H1 (cell line): ENCODE results near the gene SEL1L3. TPM values are rescaled to one million over a fixed set of nuclear protein-coding genes. Genes with fewer than 3 reads are reported as not detected.
A peak's percentile ranks its signal among the peaks of the same experiment; 100 is the strongest.

ENCODE experiments used
- CTCF ChIA-PET: fragments of 300-600 bp; sonication (Branson Sonifier 250); formaldehyde crosslinking; loops from one replicate; lab custom pipeline; 2021; ENCODE audit not compliant: partially characterized antibody; lab: Charles Lee
- POLR2A ChIA-PET: fragments of 300-600 bp; sonication (Branson Sonifier 250); formaldehyde crosslinking; loops from one replicate; lab custom pipeline; 2021; ENCODE audit warnings: inconsistent platforms; ENCODE audit not compliant: partially characterized antibody; lab: Charles Lee
- DNase-seq, 2 experiments: peaks; one replicate each; pipeline versions ENCODE4 v3.0.0 to v3.0.0-alpha.2; 2010 to 2022; ENCODE audit warnings: low spot score in 2 of 2, low read depth in 1 of 2, mixed read lengths in 1 of 2
- FAIRE-seq: peaks from 2 replicates; lab custom pipeline; 2011; peaks lifted over from hg19 to GRCh38; lab: Jason Lieb, UNC
- H2AFZ ChIP-seq: 2 replicates; pipeline ENCODE4 v1.8.1; 2012; ENCODE audit warnings: low read length, inconsistent platforms
- H2AK5ac ChIP-seq: 2 replicates; pipeline ENCODE4 v1.6.1; 2013; ENCODE audit warnings: low read depth, low read length
- H2BK120ac ChIP-seq: replicated peaks from 2 replicates; pipeline ENCODE3; 2013; ENCODE audit warnings: low read depth, low read length, inconsistent platforms
- H2BK12ac ChIP-seq: 2 replicates; pipeline ENCODE4 v1.6.1; 2013; ENCODE audit warnings: low read depth, low read length
- H2BK15ac ChIP-seq: 2 replicates; pipeline ENCODE4 v1.6.1; 2013; ENCODE audit warnings: low read length
- H2BK20ac ChIP-seq: 2 replicates; pipeline ENCODE4 v1.6.1; 2013; ENCODE audit warnings: low read length
- H2BK5ac ChIP-seq: 2 replicates; pipeline ENCODE4 v1.6.1; 2013; ENCODE audit warnings: low read depth, low read length
- H3K14ac ChIP-seq: 2 replicates; pipeline ENCODE4 v1.6.1; 2013; ENCODE audit warnings: inconsistent platforms; ENCODE audit not compliant: insufficient read length
- H3K18ac ChIP-seq: 2 replicates; pipeline ENCODE4 v1.6.1; 2013; ENCODE audit warnings: low read length; ENCODE audit errors: extremely low read depth
- H3K23ac ChIP-seq: 2 replicates; pipeline ENCODE4 v1.6.1; 2013; ENCODE audit warnings: inconsistent platforms; ENCODE audit not compliant: insufficient read length
- H3K23me2 ChIP-seq: 2 replicates; pipeline ENCODE4 v1.6.1; 2013; ENCODE audit warnings: low read depth, low read length
- H3K27ac ChIP-seq: 2 replicates; pipeline ENCODE4 v1.6.1; 2011; ENCODE audit warnings: low read depth, low read length, inconsistent platforms
- H3K27me3 ChIP-seq, 4 experiments: replicated peaks in 1 of 4; 1 replicate in 1 of 4; 2 replicates in 3 of 4; pipeline versions ENCODE4 v1.6.1 to v1.8.1; 2011 to 2013; ENCODE audit warnings: low read length in 3 of 4, mild to moderate bottlenecking in 3 of 4, inconsistent platforms in 2 of 4, mixed read lengths in 2 of 4, moderate library complexity in 1 of 4; ENCODE audit not compliant: control insufficient read depth in 3 of 4, insufficient read depth in 3 of 4; ENCODE audit errors: extremely low read depth in 1 of 4
- H3K36me3 ChIP-seq, 4 experiments: 2 replicates each; pipeline versions ENCODE4 v1.6.1 to v1.8.1; 2011 to 2013; ENCODE audit warnings: mild to moderate bottlenecking in 4 of 4, low read length in 3 of 4, moderate library complexity in 2 of 4, control low read depth in 1 of 4, inconsistent platforms in 1 of 4; ENCODE audit not compliant: insufficient read depth in 4 of 4, control insufficient read depth in 2 of 4
- H3K4ac ChIP-seq: replicated peaks from 2 replicates; pipeline ENCODE3; 2013; ENCODE audit warnings: low read length, low read depth, mixed read lengths, inconsistent platforms; ENCODE audit not compliant: insufficient read length
- H3K4me1 ChIP-seq, 4 experiments: replicated peaks in 1 of 4; 1 replicate in 1 of 4; 2 replicates in 3 of 4; pipeline versions ENCODE4 v1.6.1 to v1.8.1; 2011 to 2013; ENCODE audit warnings: low read length in 3 of 4, inconsistent platforms in 2 of 4, mixed read lengths in 1 of 4; ENCODE audit not compliant: insufficient read depth in 4 of 4, control insufficient read depth in 3 of 4
- H3K4me2 ChIP-seq, 2 experiments: 2 replicates each; pipeline versions ENCODE4 v1.6.1 to v1.8.1; 2011 to 2013; ENCODE audit warnings: low read depth in 2 of 2, low read length in 2 of 2, control low read depth in 1 of 2, inconsistent platforms in 1 of 2, mild to moderate bottlenecking in 1 of 2; ENCODE audit not compliant: insufficient read depth in 1 of 2
- H3K4me3 ChIP-seq, 4 experiments: fragments of 200-600, 300-600 bp in 1 of 4; sonication (generic), shearing (Covaris generic), sonication (Bioruptor Twin) in 1 of 4; 2 replicates each; pipeline versions ENCODE4 v1.5.1 to v1.8.1; 2011 to 2016; ENCODE audit warnings: low read length in 4 of 4, low read depth in 3 of 4, control low read depth in 2 of 4, inconsistent platforms in 2 of 4, mild to moderate bottlenecking in 2 of 4, mixed read lengths in 1 of 4, moderate library complexity in 1 of 4; ENCODE audit not compliant: insufficient read depth in 2 of 4; ENCODE audit errors: extremely low read depth in 1 of 4
- H3K56ac ChIP-seq: replicated peaks from 2 replicates; pipeline ENCODE3; 2013; ENCODE audit warnings: low read depth, mild to moderate bottlenecking, mixed read lengths, low read length, inconsistent platforms; ENCODE audit not compliant: insufficient read length
- H3K79me1 ChIP-seq: 2 replicates; pipeline ENCODE4 v1.6.1; 2013; ENCODE audit warnings: low read depth, low read length, control low read depth
- H3K79me2 ChIP-seq, 2 experiments: 2 replicates each; pipeline versions ENCODE4 v1.6.1 to v1.8.1; 2012 to 2013; ENCODE audit warnings: low read length in 2 of 2, mild to moderate bottlenecking in 2 of 2, inconsistent platforms in 1 of 2; ENCODE audit not compliant: insufficient read depth in 2 of 2, control insufficient read depth in 1 of 2
- H3K9ac ChIP-seq, 4 experiments: replicated peaks in 1 of 4; 1 replicate in 1 of 4; 2 replicates in 3 of 4; pipeline versions ENCODE4 v1.6.1 to v1.8.1; 2011 to 2013; ENCODE audit warnings: low read depth in 3 of 4, low read length in 3 of 4, control low read depth in 2 of 4, mild to moderate bottlenecking in 2 of 4, moderate library complexity in 2 of 4, inconsistent platforms in 1 of 4; ENCODE audit errors: extremely low read depth in 1 of 4
- H3K9me3 ChIP-seq, 2 experiments: 2 replicates each; pipeline versions ENCODE4 v1.6.1 to v1.8.1; 2012 to 2013; ENCODE audit warnings: mild to moderate bottlenecking in 2 of 2, moderate library complexity in 2 of 2, control low read depth in 1 of 2, inconsistent platforms in 1 of 2, low read depth in 1 of 2, low read length in 1 of 2, mixed read lengths in 1 of 2; ENCODE audit not compliant: insufficient read depth in 2 of 2
- H4K20me1 ChIP-seq, 2 experiments: replicated peaks in 1 of 2; 2 replicates each; pipeline versions ENCODE3 to v1.8.1; 2011 to 2013; ENCODE audit warnings: inconsistent platforms in 2 of 2, low read length in 2 of 2, mild to moderate bottlenecking in 1 of 2; ENCODE audit not compliant: insufficient read depth in 2 of 2, control insufficient read depth in 1 of 2
- H4K5ac ChIP-seq: 2 replicates; pipeline ENCODE4 v1.6.1; 2013; ENCODE audit warnings: low read length, low read depth, mixed read lengths, inconsistent platforms; ENCODE audit not compliant: insufficient read length
- H4K8ac ChIP-seq: 2 replicates; pipeline ENCODE4 v1.8.0; 2013; ENCODE audit warnings: mild to moderate bottlenecking, moderate library complexity, low read length, inconsistent platforms; ENCODE audit not compliant: insufficient read depth; ENCODE audit errors: extremely low read depth
- H4K91ac ChIP-seq: replicated peaks from 2 replicates; pipeline ENCODE3; 2013; ENCODE audit warnings: low read length, mixed read lengths, inconsistent platforms; ENCODE audit not compliant: insufficient read length
- JUND ChIP-seq: IDR thresholded peaks from 2 replicates; pipeline ENCODE4 v1.6.1; 2011; ENCODE audit warnings: mild to moderate bottlenecking, improper control_type of control experiment, low read length
- SP2 ChIP-seq: IDR thresholded peaks from 2 replicates; pipeline ENCODE4 v1.6.1; 2012; ENCODE audit warnings: mild to moderate bottlenecking, low read length, inconsistent platforms
- WGBS, 2 experiments: shearing (Covaris generic) in 1 of 2; methylation state at CpG; one replicate each; pipeline versions ENCODE4 v1.1.6 to v1.1.7; 2013 to 2015; ENCODE audit warnings: low lambda C conversion rate in 2 of 2, mixed read lengths in 2 of 2, inconsistent platforms in 1 of 2, low coverage in 1 of 2, missing lambda C conversion rate in 1 of 2; ENCODE audit not compliant: insufficient replicate concordance in 2 of 2, insufficient coverage in 1 of 2, insufficient read length in 1 of 2; ENCODE audit errors: extremely low coverage in 1 of 2, missing lambda C conversion rate in 1 of 2; 5-methylcytosine and 5-hydroxymethylcytosine counted together
- polyA plus RNA-seq, 7 experiments: library from polyadenylated mRNA; depleted of rRNA in 3 of 7; stranded (reverse) in 5 of 7; unstranded in 2 of 7; fragments of >200 nt in 5 of 7; fragments of 200-250 nt in 2 of 7; gene quantifications; 1 replicate in 5 of 7; 2 replicates in 1 of 7; 4 replicates in 1 of 7; pipeline versions ENCODE4 v1.2.1 to v1.2.3, GENCODE V29; 2011 to 2013; ENCODE audit warnings: missing spikeins in 2 of 7, mixed read lengths in 2 of 7
- total RNA-seq: library from RNA; stranded (reverse); fragmentation: NEBNext Ultra II Directional; extraction: Animal tissue kit (Norgen Biotek cat#: 25700); gene quantifications from 2 replicates; pipeline ENCODE4 v1.2.1, GENCODE V29; 2021

SEL1L3 gene
- total and polyA plus RNA-seq, 2 of the 8 experiments (the other 6 are each of a cell fraction or from before 2014, with no cell fraction given) = 18.2 to 54.0 TPM

- Histone ChIP-seq H2BK20ac (no peak overlapping the region), H3K18ac (no peak overlapping the region), H3K9ac (peak overlapping the region in 1 of 4 experiments; percentile 50; a peak in 1 of 7 replicates)
- no peak for TF ChIP-seq SP2
- peak; percentile 59; the same call in 1 of the 2 replicates for TF ChIP-seq JUND
- TF ChIP-seq, all 59 proteins: peak for 1
- no peak overlapping the region for H4K5ac ChIP-seq
- H2BK15ac ChIP-seq = no peak overlapping the region
- peaks cover 2 to 10% (median 4%) of the 10 kb centered on the region in 4 experiments; a peak in 6 of 7 replicates for H3K4me1 ChIP-seq
- no peak overlapping the region for H3K56ac ChIP-seq
- no peak overlapping the region for H3K14ac ChIP-seq
- no peak overlapping the region for H2BK5ac ChIP-seq
- H2BK12ac ChIP-seq = no peak overlapping the region
- H4K91ac ChIP-seq = no peak overlapping the region
- no peak overlapping the region for H3K4ac ChIP-seq
- H4K20me1 ChIP-seq = no peaks in the 10 kb centered on the region
- H2AK5ac ChIP-seq = no peak overlapping the region; the same call in 1 of the 2 replicates
- ChIA-PET CTCF (interaction anchor here (0.7 to 1.2 kb wide), 3 partner anchors 20 to 282 kb away, joined by 3 read pairs; no protein-coding TSS in a partner anchor), POLR2A (no interaction called here)
- H2BK120ac ChIP-seq = no peak overlapping the region
- no peaks in the 10 kb centered on the region for H3K79me2 ChIP-seq
- no peaks in the 10 kb centered on the region for H3K9me3 ChIP-seq
- 88% methylated on average over 9 of the region's 9 CpGs; no CpG with 5 or more reads in 1 of the 2 experiments for WGBS, 2 experiments
- peaks cover 0 to 33% (median 2%) of the 10 kb centered on the region in 4 experiments; a peak in 5 of 8 replicates for H3K36me3 ChIP-seq
- no peak overlapping the region for H3K27ac ChIP-seq
- H3K27me3 ChIP-seq = no peaks in the 10 kb centered on the region; a peak in 2 of 7 replicates
- no peak overlapping the region for H4K8ac ChIP-seq
- no peak overlapping the region for H3K23ac ChIP-seq
- no peak overlapping the region for H2AFZ ChIP-seq
- FAIRE-seq (no peak), DNase-seq (no peak)
- H3K23me2 ChIP-seq = no peaks in the 10 kb centered on the region; the same call in 1 of the 2 replicates
- no peak overlapping the region for H3K4me3 ChIP-seq
- H3K4me2 ChIP-seq = peak overlapping the region in 1 of 2 experiments; percentile 40; a peak in 1 of 4 replicates
- H3K79me1 ChIP-seq = no peaks in the 10 kb centered on the region
Measured at GRCh38 chr4:25813448-25814106, 49.2 kb downstream of the SEL1L3 start.
